ENCODE results near the gene PTPRN2.

The PTPRN2 gene

GRCh38 chr7:157867685-157868305 lies 719.8 kb downstream of the PTPRN2 start:
- DNase-seq (ENCODE audit: low read depth in 2 of 2), result no peak

GRCh38 chr7:157866336-157866924 lies 721.2 kb downstream of the PTPRN2 start:
- no peak for DNase-seq (ENCODE audit: low read depth in 2 of 2)

- DNase-seq (ENCODE audit: low read depth in 2 of 2), result no peak
These were observed 722.1 kb downstream of the PTPRN2 start for GRCh38 chr7:157865351-157866165.

GRCh38 chr7:157864911-157865310 lies 722.7 kb downstream of the PTPRN2 start:
- DNase-seq (ENCODE audit: low read depth in 2 of 2), result no peak

- no peak for DNase-seq (ENCODE audit: low read depth in 2 of 2)
These were observed 723.5 kb downstream of the PTPRN2 start for GRCh38 chr7:157863906-157864810.

- no peak for DNase-seq (ENCODE audit: low read depth in 2 of 2)
These were observed 724.4 kb downstream of the PTPRN2 start for GRCh38 chr7:157863176-157863575.

- DNase-seq (ENCODE audit: low read depth in 2 of 2), result no peak
These were observed 724.9 kb downstream of the PTPRN2 start for GRCh38 chr7:157862731-157863130.

GRCh38 chr7:157861551-157861950 lies 726.1 kb downstream of the PTPRN2 start:
- DNase-seq (ENCODE audit: low read depth in 2 of 2), result no peak

- no peak for DNase-seq (ENCODE audit: low read depth in 2 of 2)
These were observed 726.6 kb downstream of the PTPRN2 start for GRCh38 chr7:157861031-157861491.

GRCh38 chr7:157860406-157860805 lies 727.2 kb downstream of the PTPRN2 start:
- DNase-seq (ENCODE audit: low read depth in 2 of 2), result no peak

- no peak for DNase-seq (ENCODE audit: low read depth in 2 of 2)
These were observed 727.7 kb downstream of the PTPRN2 start for GRCh38 chr7:157859915-157860314.

- no peak for DNase-seq (ENCODE audit: low read depth in 2 of 2)
These were observed 730.0 kb downstream of the PTPRN2 start for GRCh38 chr7:157857578-157858075.

GRCh38 chr7:157856873-157857577 lies 730.6 kb downstream of the PTPRN2 start:
- DNase-seq (ENCODE audit: low read depth in 2 of 2), result no peak

GRCh38 chr7:157855452-157856213 lies 732.0 kb downstream of the PTPRN2 start:
- DNase-seq (ENCODE audit: low read depth in 2 of 2), result no peak

GRCh38 chr7:157855016-157855415 lies 732.6 kb downstream of the PTPRN2 start:
- no peak for DNase-seq (ENCODE audit: low read depth in 2 of 2)

- no peak for DNase-seq (ENCODE audit: low read depth in 2 of 2)
These were observed 733.3 kb downstream of the PTPRN2 start for GRCh38 chr7:157854066-157854891.

- no peak for DNase-seq (ENCODE audit: low read depth in 2 of 2)
These were observed 733.9 kb downstream of the PTPRN2 start for GRCh38 chr7:157853789-157854065.

GRCh38 chr7:157853076-157853788 lies 734.4 kb downstream of the PTPRN2 start:
- DNase-seq (ENCODE audit: low read depth in 2 of 2), result no peak

Data from activated CD4-positive, alpha-beta T cell treated with anti-CD3 and anti-CD28 coated beads for 24 hours (primary cell).